IMR-90 (cell line): ENCODE data around the gene AAMDC. TPM values are rescaled to one million over a fixed set of nuclear protein-coding genes. Genes with fewer than 3 reads are reported as not detected.
A peak's percentile ranks its signal among the peaks of the same experiment; 100 is the strongest.

Experiments
- ATAC-seq: fragments of 200-7000 bp; cut with Tn5 transposase; 2 replicates; pipeline ENCODE4 v1.9.1; 2020; ENCODE audit warnings: low read depth, mild to moderate bottlenecking, moderate library complexity
- BruUV-seq: library from RNA; stranded (reverse); fragments of 400-500 nt; replicated peaks from 2 replicates; lab custom pipeline; 2021; lab: Mats Ljungman, UMichigan
- CTCF ChIA-PET: fragments of 300-600 bp; formaldehyde crosslinking; extraction: SDS; loops from one replicate; lab custom pipeline; 2021; ENCODE audit warnings: antibody characterized with exemption; lab: Yijun Ruan, JAX
- POLR2A ChIA-PET: fragments of 300-600 bp; sonication (Branson Sonifier 250); formaldehyde crosslinking; loops from one replicate; lab custom pipeline; 2022; ENCODE audit warnings: antibody characterized with exemption; ENCODE audit not compliant: unreplicated experiment; lab: Charles Lee
- DNase-seq: peaks from one replicate; pipeline ENCODE4 v3.0.0; 2013
- H2AFZ ChIP-seq: replicated peaks from 2 replicates; pipeline ENCODE3; 2013; ENCODE audit warnings: low read length, mild to moderate bottlenecking; ENCODE audit not compliant: poor library complexity
- H2AK5ac ChIP-seq: 2 replicates; pipeline ENCODE4 v1.6.1; 2013; ENCODE audit warnings: low read depth, low read length, inconsistent platforms
- H2AK9ac ChIP-seq: replicated peaks from 2 replicates; pipeline ENCODE3; 2013; ENCODE audit warnings: mild to moderate bottlenecking, low read depth, low read length, moderate library complexity; ENCODE audit not compliant: poor library complexity
- H2BK120ac ChIP-seq: 2 replicates; pipeline ENCODE4 v1.6.1; 2013; ENCODE audit warnings: low read depth, low read length, inconsistent platforms
- H2BK15ac ChIP-seq: 3 replicates; pipeline ENCODE4 v1.6.1; 2013; ENCODE audit warnings: low read depth, low read length, inconsistent platforms
- H2BK20ac ChIP-seq: 2 replicates; pipeline ENCODE4 v1.6.1; 2013; ENCODE audit warnings: low read depth, mild to moderate bottlenecking, inconsistent platforms, low read length, moderate library complexity
- H2BK5ac ChIP-seq: 2 replicates; pipeline ENCODE4 v1.6.1; 2013; ENCODE audit warnings: mild to moderate bottlenecking, low read depth, low read length, inconsistent platforms; ENCODE audit not compliant: poor library complexity, severe bottlenecking
- H3K14ac ChIP-seq: replicated peaks from 2 replicates; pipeline ENCODE4 v1.6.1; 2013; ENCODE audit warnings: low read depth, low read length, inconsistent platforms
- H3K18ac ChIP-seq: 2 replicates; pipeline ENCODE4 v1.6.1; 2013; ENCODE audit warnings: low read depth, low read length, control low read depth
- H3K23ac ChIP-seq: 2 replicates; pipeline ENCODE4 v1.6.1; 2013; ENCODE audit warnings: low read depth, low read length, inconsistent platforms
- H3K27ac ChIP-seq: 2 replicates; pipeline ENCODE4 v1.5.1; 2013; ENCODE audit warnings: mild to moderate bottlenecking, control low read depth, low read length; ENCODE audit not compliant: insufficient read depth
- H3K27me3 ChIP-seq: 2 replicates; pipeline ENCODE4 v1.6.1; 2013; ENCODE audit warnings: low read length; ENCODE audit not compliant: control insufficient read depth, insufficient read depth
- H3K36me3 ChIP-seq: 2 replicates; pipeline ENCODE4 v1.6.1; 2013; ENCODE audit warnings: low read length, mixed read lengths; ENCODE audit not compliant: control insufficient read depth, insufficient read depth
- H3K4ac ChIP-seq: 2 replicates; pipeline ENCODE4 v1.6.1; 2013; ENCODE audit warnings: low read depth, low read length, inconsistent platforms
- H3K4me1 ChIP-seq: 2 replicates; pipeline ENCODE4 v1.6.1; 2013; ENCODE audit warnings: low read length, mixed read lengths; ENCODE audit not compliant: control insufficient read depth, insufficient read depth
- H3K4me2 ChIP-seq: 2 replicates; pipeline ENCODE4 v1.6.1; 2013; ENCODE audit warnings: low read depth, mild to moderate bottlenecking, control low read depth, low read length, moderate library complexity
- H3K4me3 ChIP-seq: 2 replicates; pipeline ENCODE4 v1.5.1; 2013; ENCODE audit warnings: low read depth, mild to moderate bottlenecking, control low read depth, low read length, moderate library complexity; ENCODE audit not compliant: insufficient read depth
- H3K56ac ChIP-seq: 2 replicates; pipeline ENCODE4 v1.6.1; 2013; ENCODE audit warnings: low read length, inconsistent platforms; ENCODE audit not compliant: insufficient read depth; ENCODE audit errors: extremely low read depth
- H3K79me1 ChIP-seq, 2 experiments: 2 replicates each; pipeline ENCODE4 v1.6.1; 2013; ENCODE audit warnings: low read length in 2 of 2, inconsistent platforms in 1 of 2, low read depth in 1 of 2
- H3K9ac ChIP-seq: 2 replicates; pipeline ENCODE4 v1.6.1; 2013; ENCODE audit warnings: low read depth, low read length, control low read depth
- H3K9me1 ChIP-seq: 2 replicates; pipeline ENCODE4 v1.6.1; 2013; ENCODE audit warnings: low read length, inconsistent platforms; ENCODE audit not compliant: insufficient read depth
- H3K9me3 ChIP-seq: 2 replicates; pipeline ENCODE4 v1.6.1; 2013; ENCODE audit warnings: low read length; ENCODE audit not compliant: control insufficient read depth, insufficient read depth
- H4K20me1 ChIP-seq: 2 replicates; pipeline ENCODE4 v1.6.1; 2013; ENCODE audit warnings: low read length, inconsistent platforms; ENCODE audit not compliant: insufficient read depth
- H4K5ac ChIP-seq: 2 replicates; pipeline ENCODE4 v1.6.1; 2013; ENCODE audit warnings: mild to moderate bottlenecking, low read depth, low read length, control low read depth
- H4K8ac ChIP-seq, 2 experiments: 2 replicates each; pipeline ENCODE4 v1.6.1; 2013; ENCODE audit warnings: low read depth in 2 of 2, low read length in 2 of 2, control low read depth in 1 of 2, inconsistent platforms in 1 of 2
- H4K91ac ChIP-seq: 2 replicates; pipeline ENCODE4 v1.6.1; 2013; ENCODE audit warnings: low read depth, low read length, inconsistent platforms; ENCODE audit not compliant: insufficient read depth
- CEBPB ChIP-seq: IDR thresholded peaks from 2 replicates; pipeline ENCODE4 v1.6.1; 2012; ENCODE audit warnings: low read depth, low read length, improper control_type of control experiment
- CHD1 ChIP-seq: IDR thresholded peaks from 2 replicates; pipeline ENCODE4 v1.6.1; 2012; ENCODE audit warnings: low read depth, low read length, improper control_type of control experiment
- FOS ChIP-seq: fragments of 150-350 bp; IDR thresholded peaks from 2 replicates; pipeline ENCODE4 v1.6.1; 2016; ENCODE audit warnings: low read depth, low read length
- MAFK ChIP-seq: IDR thresholded peaks from 2 replicates; pipeline ENCODE4 v1.6.1; 2012; ENCODE audit warnings: low read depth, low read length, improper control_type of control experiment
- MAZ ChIP-seq: IDR thresholded peaks from 2 replicates; pipeline ENCODE4 v1.6.1; 2012; ENCODE audit warnings: low read depth, mild to moderate bottlenecking, low read length, improper control_type of control experiment, moderate library complexity, borderline replicate concordance
- MXI1 ChIP-seq: IDR thresholded peaks from 2 replicates; pipeline ENCODE4 v1.6.1; 2012; ENCODE audit warnings: low read depth, mild to moderate bottlenecking, low read length, moderate library complexity, borderline replicate concordance
- NFE2L2 ChIP-seq: fragments of 150-350 bp; IDR thresholded peaks from 2 replicates; pipeline ENCODE4 v1.6.1; 2016; ENCODE audit warnings: low read depth, mild to moderate bottlenecking, low read length
- POLR2A ChIP-seq: IDR thresholded peaks from 2 replicates; pipeline ENCODE4 v1.6.1; 2012; ENCODE audit warnings: mild to moderate bottlenecking, low read depth, low read length
- RAD21 ChIP-seq: IDR thresholded peaks from 2 replicates; pipeline ENCODE4 v1.6.1; 2012; ENCODE audit warnings: low read length, improper control_type of control experiment
- RCOR1 ChIP-seq: IDR thresholded peaks from 2 replicates; pipeline ENCODE4 v1.6.1; 2012; ENCODE audit warnings: mild to moderate bottlenecking, low read length, improper control_type of control experiment; ENCODE audit not compliant: insufficient replicate concordance
- RFX5 ChIP-seq: IDR thresholded peaks from 2 replicates; pipeline ENCODE4 v1.8.0; 2012; ENCODE audit warnings: low read depth, mild to moderate bottlenecking, low read length, moderate library complexity
- SMC3 ChIP-seq: fragments of 150-350 bp; IDR thresholded peaks from 2 replicates; pipeline ENCODE4 v1.6.1; 2016; ENCODE audit warnings: low read depth, mild to moderate bottlenecking, antibody characterized with exemption, low read length, moderate library complexity
- WGBS, 2 experiments: methylation state at CpG; one replicate each; pipeline versions ENCODE4 v1.1.5 to v1.1.7; 2013; ENCODE audit warnings: missing lambda C conversion rate in 2 of 2; ENCODE audit not compliant: insufficient read length in 1 of 2; ENCODE audit errors: extremely low coverage in 2 of 2; 5-methylcytosine and 5-hydroxymethylcytosine counted together
- dilution Hi-C: fragments of 300-500 bp; cut with HindIII; formaldehyde crosslinking; loops from one replicate; pipeline ENCODE4 v1.14.3; 2018; ENCODE audit warnings: low sequenced_read_pairs; ENCODE audit not compliant: unreplicated experiment
- in situ Hi-C: fragments of 300-500 bp; cut with MboI; formaldehyde crosslinking; loops from 3 replicates; pipeline ENCODE4 v1.14.3; 2019; ENCODE audit warnings: low sequenced_read_pairs, inconsistent platforms, mixed read lengths
- intact Hi-C: fragments of 100-400 bp; cut with micrococcal nuclease; formaldehyde crosslinking; loops from 2 replicates; pipeline ENCODE4 v1.10.0; 2022
- polyA plus RNA-seq, 3 experiments: library from polyadenylated mRNA; depleted of rRNA; stranded (reverse); fragments of >200 nt; gene quantifications; 2 replicates each; pipeline ENCODE4 v1.2.3, GENCODE V29; 2012; ENCODE audit warnings: low replicate concordance in 1 of 3
- total RNA-seq: library from RNA; depleted of rRNA; stranded (reverse); fragments of >200 nt; gene quantifications from 2 replicates; pipeline ENCODE4 v1.2.3, GENCODE V29; 2012
- TF ChIP-seq, protein P1 (sequence below): fragments of 150-350 bp; IDR thresholded peaks from 2 replicates; pipeline ENCODE4 v1.6.1; 2016; ENCODE audit warnings: low read depth, mild to moderate bottlenecking, low read length, moderate library complexity, borderline replicate concordance
- TF ChIP-seq, protein P2 (sequence below): conservative IDR thresholded peaks from 2 replicates; pipeline ENCODE4 v1.5.1; 2012; ENCODE audit warnings: mild to moderate bottlenecking, low read depth, low read length, improper control_type of control experiment
- TF ChIP-seq, protein P3 (sequence below): fragments of 150-350 bp; IDR thresholded peaks from 2 replicates; pipeline ENCODE4 v1.6.1; 2017; ENCODE audit warnings: mild to moderate bottlenecking, antibody characterized with exemption, low read length, low read depth

The AAMDC gene
- total and polyA plus RNA-seq, 2 of the 4 experiments (the other 2 are of a cell fraction), result 15.8 to 47.6 TPM

DNA sequence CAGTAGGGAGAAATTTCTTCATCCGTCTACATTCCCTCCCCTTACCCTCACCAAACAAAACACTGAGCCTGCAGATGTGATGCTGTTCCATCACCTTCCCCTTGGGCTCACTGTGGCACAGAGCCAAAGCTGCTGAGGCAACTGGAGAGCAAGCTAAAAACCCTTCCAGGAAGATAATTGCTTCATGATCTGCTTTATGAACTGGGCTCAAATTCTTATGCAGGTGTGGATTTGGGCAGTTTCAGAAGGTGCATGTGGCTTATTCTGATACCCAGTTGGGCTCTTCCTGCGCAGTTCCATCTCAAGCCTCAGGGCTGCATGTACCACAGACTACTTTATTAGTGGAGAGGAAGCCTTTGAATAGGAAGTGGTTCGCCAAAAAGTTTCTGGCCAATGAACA, 58.3 kb downstream of the AAMDC start:
- no peak overlapping the region for H2BK20ac ChIP-seq
- no peak overlapping the region for H4K91ac ChIP-seq
- no peak overlapping the region for H3K18ac ChIP-seq
- peaks cover 24% of the 10 kb centered on the region for H3K36me3 ChIP-seq
- no peak overlapping the region for H3K4ac ChIP-seq
- H3K9me3 ChIP-seq, result no peaks in the 10 kb centered on the region
- ChIA-PET CTCF (no interaction called here), POLR2A (no interaction called here)
- H3K4me3 ChIP-seq, result no peak overlapping the region
- dilution Hi-C loops, result no loop called here
- no CpG with 5 or more reads among the region's 3 CpGs for WGBS, 2 experiments
- no peak overlapping the region for H2BK5ac ChIP-seq
- H3K27ac ChIP-seq, result no peak overlapping the region
- H3K4me1 ChIP-seq, result peaks cover 11% of the 10 kb centered on the region
- no peak overlapping the region for H4K8ac ChIP-seq
- H4K20me1 ChIP-seq, result peaks cover under 1% of the 10 kb centered on the region; the same call in 1 of the 2 replicates
- H3K23ac ChIP-seq, result no peak overlapping the region
- no peak overlapping the region for H2BK15ac ChIP-seq
- H3K9ac ChIP-seq, result no peak overlapping the region
- no TSS peak for BruUV-seq
- ATAC-seq (no peak), DNase-seq (peak; percentile 50)
- no peak overlapping the region for H3K14ac ChIP-seq
- in situ Hi-C loops, result no loop called here
- no peak overlapping the region for H3K4me2 ChIP-seq
- H2AFZ ChIP-seq, result no peak overlapping the region
- no peaks in the 10 kb centered on the region for H3K27me3 ChIP-seq
- TF ChIP-seq SMC3 (no peak), MAFK (no peak), POLR2A (no peak), FOS (no peak), RFX5 (no peak), RCOR1 (no peak), RAD21 (no peak), NFE2L2 (no peak), MXI1 (no peak), CEBPB (no peak), CHD1 (no peak), MAZ (no peak)
- TF ChIP-seq, protein P1, sequence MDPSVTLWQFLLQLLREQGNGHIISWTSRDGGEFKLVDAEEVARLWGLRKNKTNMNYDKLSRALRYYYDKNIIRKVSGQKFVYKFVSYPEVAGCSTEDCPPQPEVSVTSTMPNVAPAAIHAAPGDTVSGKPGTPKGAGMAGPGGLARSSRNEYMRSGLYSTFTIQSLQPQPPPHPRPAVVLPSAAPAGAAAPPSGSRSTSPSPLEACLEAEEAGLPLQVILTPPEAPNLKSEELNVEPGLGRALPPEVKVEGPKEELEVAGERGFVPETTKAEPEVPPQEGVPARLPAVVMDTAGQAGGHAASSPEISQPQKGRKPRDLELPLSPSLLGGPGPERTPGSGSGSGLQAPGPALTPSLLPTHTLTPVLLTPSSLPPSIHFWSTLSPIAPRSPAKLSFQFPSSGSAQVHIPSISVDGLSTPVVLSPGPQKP, result no peak
- TF ChIP-seq, protein P2, sequence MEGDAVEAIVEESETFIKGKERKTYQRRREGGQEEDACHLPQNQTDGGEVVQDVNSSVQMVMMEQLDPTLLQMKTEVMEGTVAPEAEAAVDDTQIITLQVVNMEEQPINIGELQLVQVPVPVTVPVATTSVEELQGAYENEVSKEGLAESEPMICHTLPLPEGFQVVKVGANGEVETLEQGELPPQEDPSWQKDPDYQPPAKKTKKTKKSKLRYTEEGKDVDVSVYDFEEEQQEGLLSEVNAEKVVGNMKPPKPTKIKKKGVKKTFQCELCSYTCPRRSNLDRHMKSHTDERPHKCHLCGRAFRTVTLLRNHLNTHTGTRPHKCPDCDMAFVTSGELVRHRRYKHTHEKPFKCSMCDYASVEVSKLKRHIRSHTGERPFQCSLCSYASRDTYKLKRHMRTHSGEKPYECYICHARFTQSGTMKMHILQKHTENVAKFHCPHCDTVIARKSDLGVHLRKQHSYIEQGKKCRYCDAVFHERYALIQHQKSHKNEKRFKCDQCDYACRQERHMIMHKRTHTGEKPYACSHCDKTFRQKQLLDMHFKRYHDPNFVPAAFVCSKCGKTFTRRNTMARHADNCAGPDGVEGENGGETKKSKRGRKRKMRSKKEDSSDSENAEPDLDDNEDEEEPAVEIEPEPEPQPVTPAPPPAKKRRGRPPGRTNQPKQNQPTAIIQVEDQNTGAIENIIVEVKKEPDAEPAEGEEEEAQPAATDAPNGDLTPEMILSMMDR, result no peak
- TF ChIP-seq, protein P3, sequence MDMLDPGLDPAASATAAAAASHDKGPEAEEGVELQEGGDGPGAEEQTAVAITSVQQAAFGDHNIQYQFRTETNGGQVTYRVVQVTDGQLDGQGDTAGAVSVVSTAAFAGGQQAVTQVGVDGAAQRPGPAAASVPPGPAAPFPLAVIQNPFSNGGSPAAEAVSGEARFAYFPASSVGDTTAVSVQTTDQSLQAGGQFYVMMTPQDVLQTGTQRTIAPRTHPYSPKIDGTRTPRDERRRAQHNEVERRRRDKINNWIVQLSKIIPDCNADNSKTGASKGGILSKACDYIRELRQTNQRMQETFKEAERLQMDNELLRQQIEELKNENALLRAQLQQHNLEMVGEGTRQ, result no peak
- no peak overlapping the region for H3K56ac ChIP-seq
- no peak overlapping the region for H2BK120ac ChIP-seq
- H2AK9ac ChIP-seq, result no peak overlapping the region
- peaks cover 0 to 13% of the 10 kb centered on the region in 2 experiments; a peak in 3 of 4 replicates for H3K79me1 ChIP-seq
- intact Hi-C loops, result no loop called here
- no peak overlapping the region for H4K5ac ChIP-seq
- H3K9me1 ChIP-seq, result peaks cover 24% of the 10 kb centered on the region
- no peak overlapping the region for H2AK5ac ChIP-seq
